GM19240 (cell line): ENCODE results near the gene SHISA5.

Experiments used
- DNase-seq: peaks from one replicate; pipeline ENCODE4 v3.0.0; 2011; ENCODE audit warnings: low spot score; ENCODE audit not compliant: insufficient read length

SHISA5 gene

DNA sequence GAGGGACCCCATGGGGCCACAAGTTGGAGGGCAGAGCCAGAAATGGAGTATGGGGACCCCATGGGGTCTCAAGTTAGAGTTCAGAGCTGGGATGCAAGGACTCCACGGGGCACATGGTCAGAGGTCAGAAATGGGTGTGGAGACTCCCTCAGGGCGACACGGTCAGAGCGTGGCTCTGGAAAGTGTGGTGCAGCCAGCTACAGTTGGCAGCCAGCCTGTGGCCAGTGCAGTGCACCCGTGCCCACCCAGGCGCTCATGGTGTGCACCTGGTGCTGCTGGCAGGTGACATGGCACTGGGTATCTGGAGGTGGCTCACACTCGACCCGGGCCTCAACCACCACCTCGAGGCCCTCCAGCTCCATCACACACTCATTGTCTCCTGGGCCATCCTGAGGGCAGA lies 85.3 kb downstream of the SHISA5 start:
- DNase-seq: no peak

DNA sequence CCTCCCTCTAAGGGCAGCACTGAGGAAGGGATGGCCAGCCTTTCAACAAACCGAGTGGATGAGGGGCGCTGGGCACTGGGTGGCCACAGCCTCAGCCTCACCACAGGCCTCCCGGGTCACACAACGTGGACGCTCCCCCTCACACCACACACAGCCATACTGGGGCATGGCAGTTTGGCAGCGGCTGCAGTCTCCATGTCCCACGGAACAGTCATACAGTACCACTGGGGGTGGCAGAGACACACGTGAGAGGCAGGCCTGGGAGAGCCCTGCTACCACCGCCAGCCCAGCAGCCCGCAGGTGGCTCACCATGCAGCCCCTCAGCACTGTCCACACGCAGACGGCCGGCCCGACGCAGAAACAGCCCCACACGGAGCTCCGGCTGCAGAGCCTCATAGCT lies 85.8 kb downstream of the SHISA5 start:
- no peak for DNase-seq
